Measurements from ENCODE around the gene CXCL13.
"Not testable (repeated sequence)": the region's sequence is repeated elsewhere in the genome, so short reads cannot be mapped to it uniquely, and the experiment has no call there.

CXCL13 gene, protein sequence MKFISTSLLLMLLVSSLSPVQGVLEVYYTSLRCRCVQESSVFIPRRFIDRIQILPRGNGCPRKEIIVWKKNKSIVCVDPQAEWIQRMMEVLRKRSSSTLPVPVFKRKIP

DNA sequence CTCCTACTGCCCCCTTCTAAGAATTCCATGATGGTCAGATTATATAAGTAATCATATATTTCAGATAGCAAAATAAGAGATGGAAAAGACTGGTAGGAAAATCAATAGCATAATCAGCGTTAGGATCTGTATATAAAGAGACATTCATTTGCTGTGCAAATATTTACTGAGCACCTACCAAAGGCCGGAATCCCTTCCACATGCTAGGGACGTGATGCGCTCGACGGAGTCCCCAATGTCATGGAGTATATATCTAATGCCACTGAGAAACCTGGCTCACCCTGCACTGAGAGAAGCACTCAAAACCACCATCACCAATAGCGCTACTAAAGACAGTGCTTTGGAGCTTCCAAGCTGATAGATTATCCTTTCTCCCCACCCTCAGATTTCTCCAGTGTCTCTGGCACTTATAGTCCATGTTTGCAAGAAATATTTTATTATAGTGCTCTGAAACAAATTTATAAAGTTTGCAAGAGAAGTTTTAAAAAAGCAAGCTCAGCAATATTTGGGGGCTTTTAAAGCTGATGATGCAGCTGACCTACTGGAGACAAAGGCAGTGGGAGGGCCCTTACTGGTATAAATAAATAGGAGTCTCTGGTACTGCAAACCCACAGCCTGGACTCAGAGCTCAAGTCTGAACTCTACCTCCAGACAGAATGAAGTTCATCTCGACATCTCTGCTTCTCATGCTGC is at the start of gene CXCL13:
CXCL13 (plus strand) TSS at position 611 of the 693 bp plus-strand sequence; CDS start at position 657, 46 bp downstream.
- Histone ChIP-seq H3K27me3 (ENCODE audit: control insufficient read depth, insufficient read depth, low read length) (peaks cover 4% of the 10 kb centered on the region), H3K4me3 (ENCODE audit: low read length) (no peak within 1 kb of the TSS), H3K4me1 (ENCODE audit: control insufficient read depth, insufficient read depth, low read length) (no peaks in the 10 kb centered on the region), H3K9me3 (ENCODE audit: control insufficient read depth, low read length) (no peaks in the 10 kb centered on the region), H3K36me3 (ENCODE audit: control insufficient read depth, insufficient read depth, low read length) (no peaks in the 10 kb centered on the region), H3K9ac (ENCODE audit: low read length) (no peak within 1 kb of the TSS)

DNA sequence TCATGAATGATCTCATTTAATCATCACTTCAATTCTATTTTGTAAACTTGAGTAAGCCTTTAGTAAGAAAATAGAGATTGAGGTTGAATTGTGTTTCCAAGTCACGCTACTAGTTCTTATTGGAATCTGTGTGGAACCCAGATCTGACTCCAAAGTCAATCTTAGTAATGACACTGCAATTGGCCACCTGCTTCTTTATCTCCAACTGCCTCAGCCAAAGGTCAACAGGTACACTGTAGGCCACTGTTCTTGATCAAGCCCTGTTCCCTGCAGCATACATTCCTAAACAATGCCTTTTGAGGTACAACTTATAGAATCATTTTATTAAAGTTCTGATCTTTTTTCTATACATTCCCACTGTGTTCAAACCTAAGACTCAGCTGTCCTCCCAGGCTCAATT is 45.5 kb upstream of the CXCL13 start:
- H3K4me3 ChIP-seq (ENCODE audit: low read length), result no peak overlapping the region
- H3K36me3 ChIP-seq (ENCODE audit: control insufficient read depth, insufficient read depth, low read length), result no peaks in the 10 kb centered on the region
- no peaks in the 10 kb centered on the region for H3K27me3 ChIP-seq (ENCODE audit: control insufficient read depth, insufficient read depth, low read length)
- H3K9me3 ChIP-seq (ENCODE audit: control insufficient read depth, low read length), result no peaks in the 10 kb centered on the region
- H3K4me1 ChIP-seq (ENCODE audit: control insufficient read depth, insufficient read depth, low read length), result peaks cover 32% of the 10 kb centered on the region
- no peak overlapping the region for H3K9ac ChIP-seq (ENCODE audit: low read length)

DNA sequence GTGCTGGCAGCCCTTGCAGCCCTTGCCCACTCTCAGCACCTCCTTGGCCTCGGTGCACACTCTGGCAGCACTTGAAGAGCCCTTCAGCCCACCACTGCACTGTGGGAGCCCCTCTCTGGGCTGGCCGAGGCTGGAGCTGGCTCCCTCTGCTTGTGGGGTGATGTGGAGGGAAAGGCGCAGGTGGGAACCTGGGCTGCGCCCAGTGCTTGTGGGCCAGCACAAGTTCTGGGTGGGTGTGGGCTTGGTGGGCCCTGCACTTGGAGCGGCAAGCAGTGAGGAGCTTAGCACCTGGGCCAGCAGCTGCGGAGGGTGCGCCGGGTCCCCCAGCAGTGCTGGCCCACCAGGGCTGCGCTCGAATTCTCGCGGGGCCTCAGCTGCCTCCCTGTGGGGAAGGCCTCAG is 43.9 kb upstream of the CXCL13 start:
- H3K9me3 ChIP-seq (ENCODE audit: control insufficient read depth, low read length); H3K36me3 ChIP-seq (ENCODE audit: control insufficient read depth, insufficient read depth, low read length); H3K27me3 ChIP-seq (ENCODE audit: control insufficient read depth, insufficient read depth, low read length); H3K4me3 ChIP-seq (ENCODE audit: low read length); H3K9ac ChIP-seq (ENCODE audit: low read length): not testable (repeated sequence)
- H3K4me1 ChIP-seq (ENCODE audit: control insufficient read depth, insufficient read depth, low read length), result peaks cover 32% of the 10 kb centered on the region

DNA sequence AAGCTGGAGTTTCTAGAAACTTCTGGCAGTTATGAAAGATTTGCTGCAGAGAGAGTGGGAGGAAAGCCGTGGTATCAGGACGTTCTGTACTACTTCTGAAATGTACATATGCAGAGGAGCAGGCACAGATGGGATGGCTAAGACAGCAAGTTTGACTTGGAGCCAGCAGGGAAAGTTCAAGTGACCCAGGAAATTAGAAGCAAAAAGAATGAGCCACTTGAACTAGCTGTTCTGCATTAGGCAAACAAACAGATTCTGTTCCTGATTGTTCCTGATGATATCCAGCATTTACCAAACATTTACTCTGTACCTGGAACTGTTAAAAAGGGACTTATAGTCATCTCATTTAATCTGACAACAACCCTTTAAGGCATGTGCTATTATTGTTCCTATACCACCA is 41.4 kb upstream of the CXCL13 start:
- Histone ChIP-seq H3K9ac (ENCODE audit: low read length) (no peak overlapping the region), H3K4me1 (ENCODE audit: control insufficient read depth, insufficient read depth, low read length) (peaks cover 26% of the 10 kb centered on the region), H3K9me3 (ENCODE audit: control insufficient read depth, low read length) (no peaks in the 10 kb centered on the region), H3K27me3 (ENCODE audit: control insufficient read depth, insufficient read depth, low read length) (no peaks in the 10 kb centered on the region), H3K4me3 (ENCODE audit: low read length) (no peak overlapping the region), H3K36me3 (ENCODE audit: control insufficient read depth, insufficient read depth, low read length) (no peaks in the 10 kb centered on the region)

DNA sequence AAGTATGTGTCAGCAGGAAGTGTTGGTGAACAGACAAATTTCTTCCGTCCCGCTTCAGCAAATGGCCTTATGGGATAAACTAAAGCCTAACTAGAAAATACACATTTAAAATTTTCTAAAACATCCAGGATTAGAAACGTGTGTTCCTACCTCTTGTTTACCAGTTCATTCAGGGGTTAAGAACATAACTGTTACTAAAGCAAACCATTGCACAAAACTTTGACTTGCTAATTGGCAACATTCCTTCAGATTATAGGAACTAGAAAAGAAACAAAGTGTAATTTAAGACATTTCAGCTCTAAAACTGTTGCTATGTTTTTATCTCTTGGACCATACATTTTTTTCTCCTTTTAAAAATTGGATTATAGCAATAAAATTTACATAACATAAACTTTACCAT is 39.5 kb upstream of the CXCL13 start:
- no peaks in the 10 kb centered on the region for H3K9me3 ChIP-seq (ENCODE audit: control insufficient read depth, low read length)
- H3K9ac ChIP-seq (ENCODE audit: low read length), result no peak overlapping the region
- peaks cover 22% of the 10 kb centered on the region for H3K4me1 ChIP-seq (ENCODE audit: control insufficient read depth, insufficient read depth, low read length)
- H3K27me3 ChIP-seq (ENCODE audit: control insufficient read depth, insufficient read depth, low read length), result no peaks in the 10 kb centered on the region
- H3K36me3 ChIP-seq (ENCODE audit: control insufficient read depth, insufficient read depth, low read length), result no peaks in the 10 kb centered on the region
- H3K4me3 ChIP-seq (ENCODE audit: low read length), result no peak overlapping the region

DNA sequence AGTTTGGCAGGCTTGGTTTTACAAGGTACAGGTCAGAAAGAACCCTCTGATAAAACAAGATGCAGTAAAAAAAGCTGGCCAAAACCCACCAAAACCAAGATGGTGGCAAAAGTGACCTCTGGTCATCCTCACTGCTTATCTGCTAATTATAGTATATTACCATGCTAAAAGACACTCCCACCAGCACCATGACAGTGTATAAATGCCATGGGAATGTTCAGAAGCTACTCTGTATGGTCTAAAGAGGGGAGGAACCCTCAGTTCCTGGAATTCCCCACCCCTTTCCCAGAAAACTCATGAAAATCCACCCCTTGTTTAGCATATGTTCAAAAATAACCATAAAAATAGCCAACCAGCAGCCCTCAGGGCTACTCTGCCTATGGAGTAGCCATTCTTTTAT is 38.1 kb upstream of the CXCL13 start:
- Histone ChIP-seq H3K9ac (ENCODE audit: low read length) (no peak overlapping the region), H3K36me3 (ENCODE audit: control insufficient read depth, insufficient read depth, low read length) (no peaks in the 10 kb centered on the region)

DNA sequence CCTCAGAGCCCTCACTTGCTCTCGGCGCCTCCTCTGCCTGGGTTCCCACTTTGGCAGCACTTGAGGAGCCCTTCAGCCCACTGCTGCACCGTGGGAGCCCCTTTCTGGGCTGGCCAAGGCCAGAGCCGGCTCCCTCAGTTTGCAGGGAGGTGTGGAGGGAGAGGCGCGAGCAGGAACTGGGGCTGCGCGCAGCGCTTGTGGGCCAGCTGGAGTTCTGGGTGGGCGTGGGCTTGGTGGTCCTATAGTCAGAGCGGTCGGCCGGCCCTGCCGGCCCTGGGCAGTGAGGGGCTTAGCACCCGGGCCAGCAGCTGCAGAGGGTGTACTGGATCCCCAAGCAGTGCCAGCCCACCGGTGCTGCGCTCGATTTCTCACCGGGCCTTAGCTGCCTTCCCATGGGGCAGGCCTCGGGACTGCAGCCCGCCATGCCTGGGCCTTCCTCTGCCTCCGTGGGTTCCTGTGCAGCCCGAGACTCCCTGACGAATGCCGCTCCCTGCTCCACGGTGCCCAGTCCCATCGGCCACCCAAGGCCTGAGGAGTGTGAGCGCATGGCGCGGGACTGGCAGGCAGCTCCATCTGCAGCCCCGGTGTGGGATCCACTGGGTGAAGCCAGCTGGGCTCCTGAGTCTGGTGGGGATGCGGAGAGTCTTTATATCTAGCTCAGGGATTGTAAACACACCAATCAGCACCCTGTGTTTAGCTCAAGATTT is 35.0 kb upstream of the CXCL13 start:
- H3K4me1 ChIP-seq (ENCODE audit: control insufficient read depth, insufficient read depth, low read length); H3K4me3 ChIP-seq (ENCODE audit: low read length); H3K36me3 ChIP-seq (ENCODE audit: control insufficient read depth, insufficient read depth, low read length); H3K9me3 ChIP-seq (ENCODE audit: control insufficient read depth, low read length); H3K27me3 ChIP-seq (ENCODE audit: control insufficient read depth, insufficient read depth, low read length); H3K9ac ChIP-seq (ENCODE audit: low read length): not testable (repeated sequence)

More for the DNA sequence above, 38.1 kb upstream of the CXCL13 start:
- Histone ChIP-seq H3K4me1 (ENCODE audit: control insufficient read depth, insufficient read depth, low read length) (peaks cover 22% of the 10 kb centered on the region), H3K4me3 (ENCODE audit: low read length) (no peak overlapping the region), H3K27me3 (ENCODE audit: control insufficient read depth, insufficient read depth, low read length) (no peaks in the 10 kb centered on the region), H3K9me3 (ENCODE audit: control insufficient read depth, low read length) (no peaks in the 10 kb centered on the region)

DNA sequence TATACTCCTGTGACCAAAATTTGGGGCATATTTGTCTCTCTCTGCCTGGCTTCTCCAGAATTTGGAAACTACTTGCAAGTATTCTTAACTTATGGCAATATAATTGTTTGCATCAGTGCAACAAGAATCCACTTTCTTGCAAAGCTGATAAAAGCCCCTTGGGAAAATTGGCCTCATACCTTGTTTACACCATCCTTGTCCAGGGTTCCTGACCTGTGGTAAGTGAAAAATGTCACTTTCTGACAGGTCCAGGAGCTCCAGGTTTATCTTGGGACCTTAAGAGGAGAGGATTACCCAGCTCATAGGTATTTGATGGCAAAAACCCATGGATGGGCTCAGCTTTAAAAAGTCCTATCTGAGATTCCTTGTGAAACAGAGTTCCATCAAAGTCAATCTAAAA is 29.3 kb upstream of the CXCL13 start:
- Histone ChIP-seq H3K9ac (ENCODE audit: low read length) (no peak overlapping the region), H3K36me3 (ENCODE audit: control insufficient read depth, insufficient read depth, low read length) (no peaks in the 10 kb centered on the region), H3K27me3 (ENCODE audit: control insufficient read depth, insufficient read depth, low read length) (no peaks in the 10 kb centered on the region), H3K4me3 (ENCODE audit: low read length) (no peak overlapping the region), H3K9me3 (ENCODE audit: control insufficient read depth, low read length) (no peaks in the 10 kb centered on the region), H3K4me1 (ENCODE audit: control insufficient read depth, insufficient read depth, low read length) (peaks cover 5% of the 10 kb centered on the region)

DNA sequence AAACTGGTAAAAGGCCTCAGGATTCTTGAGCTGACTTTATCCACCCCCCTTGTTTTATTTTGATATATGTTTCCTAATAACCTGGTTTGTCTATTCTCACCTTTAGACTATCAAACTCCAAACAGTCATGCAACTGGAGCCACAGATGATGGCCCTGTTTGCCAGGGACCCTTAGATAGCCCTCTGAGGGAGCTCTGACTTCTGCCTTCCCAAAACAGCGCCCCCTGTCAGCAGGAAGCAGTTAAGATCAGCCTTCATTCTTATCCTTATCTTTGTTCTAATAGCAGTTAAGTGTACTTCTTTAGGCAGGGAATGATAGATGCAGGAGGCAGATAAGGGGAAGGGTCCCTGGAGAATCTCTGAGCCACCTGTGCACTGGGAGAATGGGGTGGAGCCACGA is 27.5 kb upstream of the CXCL13 start:
- Histone ChIP-seq H3K27me3 (ENCODE audit: control insufficient read depth, insufficient read depth, low read length) (no peaks in the 10 kb centered on the region), H3K9me3 (ENCODE audit: control insufficient read depth, low read length) (no peaks in the 10 kb centered on the region), H3K4me1 (ENCODE audit: control insufficient read depth, insufficient read depth, low read length) (peaks cover 5% of the 10 kb centered on the region), H3K36me3 (ENCODE audit: control insufficient read depth, insufficient read depth, low read length) (no peaks in the 10 kb centered on the region), H3K9ac (ENCODE audit: low read length) (no peak overlapping the region), H3K4me3 (ENCODE audit: low read length) (no peak overlapping the region)

DNA sequence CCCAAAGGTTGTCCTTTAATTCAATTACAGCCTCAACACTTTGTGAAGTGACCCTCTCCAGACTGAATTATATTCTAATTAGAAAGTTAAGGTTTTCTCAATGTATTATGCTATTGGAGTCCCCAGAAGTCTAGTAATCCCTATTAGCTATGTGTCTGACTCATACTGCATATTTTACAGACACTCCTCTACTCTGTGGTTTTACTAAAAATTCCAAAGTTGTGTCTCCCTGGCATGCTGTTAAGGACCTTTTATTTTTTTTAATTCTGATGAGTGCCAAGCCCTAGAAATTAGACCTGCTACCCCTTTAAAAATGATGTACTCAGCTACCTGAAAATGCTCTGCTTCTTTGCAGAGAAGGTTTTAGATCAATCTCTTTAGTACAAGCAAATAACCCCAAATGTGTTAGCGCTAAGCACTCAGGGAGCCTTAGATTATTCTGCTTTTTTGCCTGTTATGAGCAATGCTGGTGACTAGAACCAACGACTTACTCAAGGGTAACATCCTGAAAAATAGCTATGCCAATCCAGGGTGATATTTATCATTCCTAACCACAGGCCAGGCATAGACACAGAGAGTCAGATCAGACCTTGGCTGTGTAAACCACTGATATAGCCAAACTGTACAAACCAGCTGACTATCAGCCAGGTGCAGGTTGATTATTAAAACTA is 26.1 kb upstream of the CXCL13 start:
- Histone ChIP-seq H3K4me1 (ENCODE audit: control insufficient read depth, insufficient read depth, low read length) (peaks cover 2% of the 10 kb centered on the region), H3K36me3 (ENCODE audit: control insufficient read depth, insufficient read depth, low read length) (no peaks in the 10 kb centered on the region), H3K27me3 (ENCODE audit: control insufficient read depth, insufficient read depth, low read length) (no peaks in the 10 kb centered on the region), H3K4me3 (ENCODE audit: low read length) (no peak overlapping the region), H3K9ac (ENCODE audit: low read length) (no peak overlapping the region), H3K9me3 (ENCODE audit: control insufficient read depth, low read length) (no peaks in the 10 kb centered on the region)

DNA sequence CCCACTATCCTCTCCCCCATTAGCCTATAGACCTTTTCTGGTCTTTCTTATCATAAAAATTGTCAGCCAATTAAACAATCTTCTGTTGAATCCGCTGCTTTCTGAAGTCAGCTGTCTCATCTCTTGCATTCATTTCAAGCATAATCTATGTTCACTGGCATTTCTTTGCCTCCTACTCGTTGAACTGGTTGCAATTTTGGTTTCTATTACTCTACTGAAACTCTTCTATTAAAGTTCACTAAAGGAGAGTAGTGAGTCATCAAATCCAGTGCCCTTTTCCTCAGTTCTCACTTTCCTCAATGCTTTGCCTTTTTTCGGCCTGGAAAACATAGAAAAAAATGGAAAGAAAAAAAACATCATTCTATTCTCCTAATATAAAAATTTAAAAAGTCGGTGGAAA is 23.9 kb upstream of the CXCL13 start:
- no peaks in the 10 kb centered on the region for H3K36me3 ChIP-seq (ENCODE audit: control insufficient read depth, insufficient read depth, low read length)
- H3K4me3 ChIP-seq (ENCODE audit: low read length), result no peak overlapping the region
- no peaks in the 10 kb centered on the region for H3K9me3 ChIP-seq (ENCODE audit: control insufficient read depth, low read length)
- H3K4me1 ChIP-seq (ENCODE audit: control insufficient read depth, insufficient read depth, low read length), result no peaks in the 10 kb centered on the region
- H3K9ac ChIP-seq (ENCODE audit: low read length), result no peak overlapping the region
- H3K27me3 ChIP-seq (ENCODE audit: control insufficient read depth, insufficient read depth, low read length), result no peaks in the 10 kb centered on the region

DNA sequence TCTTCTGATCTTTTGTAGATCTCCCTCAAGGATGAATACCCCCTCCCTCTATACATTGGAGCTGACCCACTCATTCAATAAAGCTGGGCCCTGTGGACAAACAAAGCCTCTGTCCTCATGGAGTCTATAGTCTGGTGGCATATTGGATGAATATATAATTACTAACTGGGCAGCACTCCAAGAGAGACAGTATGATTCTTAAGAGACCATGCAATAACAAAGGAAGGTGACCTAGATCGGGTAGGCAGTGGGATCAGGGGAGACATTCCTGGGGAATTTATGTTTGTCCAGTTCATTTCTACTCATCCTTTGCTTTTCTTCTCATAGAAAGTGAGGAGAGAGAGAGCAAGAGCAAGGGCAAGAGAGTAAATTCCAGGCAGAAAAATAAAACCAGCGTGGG is 23.5 kb upstream of the CXCL13 start:
- Histone ChIP-seq H3K27me3 (ENCODE audit: control insufficient read depth, insufficient read depth, low read length) (no peaks in the 10 kb centered on the region), H3K36me3 (ENCODE audit: control insufficient read depth, insufficient read depth, low read length) (no peaks in the 10 kb centered on the region), H3K4me3 (ENCODE audit: low read length) (no peak overlapping the region), H3K9ac (ENCODE audit: low read length) (no peak overlapping the region), H3K9me3 (ENCODE audit: control insufficient read depth, low read length) (no peaks in the 10 kb centered on the region), H3K4me1 (ENCODE audit: control insufficient read depth, insufficient read depth, low read length) (no peaks in the 10 kb centered on the region)
